Measurements from ENCODE around the gene VWC2L. TPM values are rescaled to one million over a fixed set of nuclear protein-coding genes. Genes with fewer than 3 reads are reported as not detected.

Gene VWC2L
- total RNA-seq, 1 experiment from 2014 or later, result not detected

- Histone ChIP-seq H3K36me3 (replicated peaks; ENCODE audit: control insufficient read depth, insufficient read depth, low read length) (no peaks in the 10 kb centered on the region), H3K4me3 (ENCODE audit: insufficient read depth, low read depth, low read length) (no peak overlapping the region), H3K27me3 (ENCODE audit: control insufficient read depth, insufficient read depth, low read length) (no peaks in the 10 kb centered on the region; the same call in 1 of the 2 replicates)
- no peak for DNase-seq
Observed at GRCh38 chr2:214410128-214410775, 602 bp upstream of the VWC2L start.

GRCh38 chr2:214412679-214413078, 1.8 kb downstream of the VWC2L start:
- no peak overlapping the region for H3K4me3 ChIP-seq (ENCODE audit: insufficient read depth, low read depth, low read length)
- no peaks in the 10 kb centered on the region; the same call in 1 of the 2 replicates for H3K27me3 ChIP-seq (ENCODE audit: control insufficient read depth, insufficient read depth, low read length)
- no peak for DNase-seq
- no peaks in the 10 kb centered on the region for H3K36me3 ChIP-seq (replicated peaks; ENCODE audit: control insufficient read depth, insufficient read depth, low read length)

GRCh38 chr2:214436470-214436869, 25.6 kb downstream of the VWC2L start:
- Histone ChIP-seq H3K36me3 (replicated peaks; ENCODE audit: control insufficient read depth, insufficient read depth, low read length) (no peaks in the 10 kb centered on the region), H3K4me3 (ENCODE audit: insufficient read depth, low read depth, low read length) (no peak overlapping the region), H3K27me3 (ENCODE audit: control insufficient read depth, insufficient read depth, low read length) (no peaks in the 10 kb centered on the region)
- no peak for DNase-seq

GRCh38 chr2:214450118-214450894, 39.5 kb downstream of the VWC2L start:
- Histone ChIP-seq H3K27me3 (ENCODE audit: control insufficient read depth, insufficient read depth, low read length) (no peaks in the 10 kb centered on the region), H3K4me3 (ENCODE audit: insufficient read depth, low read depth, low read length) (no peak overlapping the region), H3K36me3 (replicated peaks; ENCODE audit: control insufficient read depth, insufficient read depth, low read length) (no peaks in the 10 kb centered on the region)
- DNase-seq, result peak; percentile 2

- no peak for DNase-seq
- Histone ChIP-seq H3K27me3 (ENCODE audit: control insufficient read depth, insufficient read depth, low read length) (no peaks in the 10 kb centered on the region), H3K36me3 (replicated peaks; ENCODE audit: control insufficient read depth, insufficient read depth, low read length) (no peaks in the 10 kb centered on the region), H3K4me3 (ENCODE audit: insufficient read depth, low read depth, low read length) (no peak overlapping the region)
Observed at GRCh38 chr2:214451516-214452275, 40.8 kb downstream of the VWC2L start.

- Histone ChIP-seq H3K36me3 (replicated peaks; ENCODE audit: control insufficient read depth, insufficient read depth, low read length) (no peaks in the 10 kb centered on the region), H3K27me3 (ENCODE audit: control insufficient read depth, insufficient read depth, low read length) (no peaks in the 10 kb centered on the region), H3K4me3 (ENCODE audit: insufficient read depth, low read depth, low read length) (no peak overlapping the region)
- DNase-seq, result no peak
Observed at GRCh38 chr2:214465363-214466146, 54.7 kb downstream of the VWC2L start.

- Histone ChIP-seq H3K27me3 (ENCODE audit: control insufficient read depth, insufficient read depth, low read length) (no peaks in the 10 kb centered on the region), H3K4me3 (ENCODE audit: insufficient read depth, low read depth, low read length) (no peak overlapping the region), H3K36me3 (replicated peaks; ENCODE audit: control insufficient read depth, insufficient read depth, low read length) (no peaks in the 10 kb centered on the region)
- DNase-seq, result no peak
Observed at GRCh38 chr2:214469728-214470127, 58.9 kb downstream of the VWC2L start.

GRCh38 chr2:214471382-214471781, 60.5 kb downstream of the VWC2L start:
- H3K4me3 ChIP-seq (ENCODE audit: insufficient read depth, low read depth, low read length), result no peak overlapping the region
- H3K36me3 ChIP-seq (replicated peaks; ENCODE audit: control insufficient read depth, insufficient read depth, low read length), result no peaks in the 10 kb centered on the region
- no peaks in the 10 kb centered on the region for H3K27me3 ChIP-seq (ENCODE audit: control insufficient read depth, insufficient read depth, low read length)
- no peak for DNase-seq

- DNase-seq, result no peak
Observed at GRCh38 chr2:214471990-214472389, 61.1 kb downstream of the VWC2L start.

GRCh38 chr2:214477305-214477704, 66.5 kb downstream of the VWC2L start:
- Histone ChIP-seq H3K36me3 (replicated peaks; ENCODE audit: control insufficient read depth, insufficient read depth, low read length) (no peaks in the 10 kb centered on the region), H3K4me3 (ENCODE audit: insufficient read depth, low read depth, low read length) (no peak overlapping the region), H3K27me3 (ENCODE audit: control insufficient read depth, insufficient read depth, low read length) (no peaks in the 10 kb centered on the region)
- DNase-seq, result no peak

More at GRCh38 chr2:214471990-214472389, 61.1 kb downstream of the VWC2L start:
- Histone ChIP-seq H3K36me3 (replicated peaks; ENCODE audit: control insufficient read depth, insufficient read depth, low read length) (no peaks in the 10 kb centered on the region), H3K4me3 (ENCODE audit: insufficient read depth, low read depth, low read length) (no peak overlapping the region), H3K27me3 (ENCODE audit: control insufficient read depth, insufficient read depth, low read length) (no peaks in the 10 kb centered on the region)

- no peak for DNase-seq
- Histone ChIP-seq H3K27me3 (ENCODE audit: control insufficient read depth, insufficient read depth, low read length) (no peaks in the 10 kb centered on the region), H3K36me3 (replicated peaks; ENCODE audit: control insufficient read depth, insufficient read depth, low read length) (no peaks in the 10 kb centered on the region), H3K4me3 (ENCODE audit: insufficient read depth, low read depth, low read length) (no peak overlapping the region)
Observed at GRCh38 chr2:214481204-214481603, 70.3 kb downstream of the VWC2L start.

GRCh38 chr2:214482728-214483127, 71.9 kb downstream of the VWC2L start:
- H3K4me3 ChIP-seq (ENCODE audit: insufficient read depth, low read depth, low read length), result no peak overlapping the region
- no peaks in the 10 kb centered on the region for H3K27me3 ChIP-seq (ENCODE audit: control insufficient read depth, insufficient read depth, low read length)
- no peak for DNase-seq
- no peaks in the 10 kb centered on the region for H3K36me3 ChIP-seq (replicated peaks; ENCODE audit: control insufficient read depth, insufficient read depth, low read length)

GRCh38 chr2:214484239-214484638, 73.4 kb downstream of the VWC2L start:
- DNase-seq, result no peak
- H3K36me3 ChIP-seq (replicated peaks; ENCODE audit: control insufficient read depth, insufficient read depth, low read length), result no peaks in the 10 kb centered on the region
- H3K4me3 ChIP-seq (ENCODE audit: insufficient read depth, low read depth, low read length), result no peak overlapping the region
- H3K27me3 ChIP-seq (ENCODE audit: control insufficient read depth, insufficient read depth, low read length), result no peaks in the 10 kb centered on the region

GRCh38 chr2:214484701-214485100, 73.8 kb downstream of the VWC2L start:
- H3K36me3 ChIP-seq (replicated peaks; ENCODE audit: control insufficient read depth, insufficient read depth, low read length), result no peaks in the 10 kb centered on the region
- no peak for DNase-seq
- H3K27me3 ChIP-seq (ENCODE audit: control insufficient read depth, insufficient read depth, low read length), result no peaks in the 10 kb centered on the region
- no peak overlapping the region for H3K4me3 ChIP-seq (ENCODE audit: insufficient read depth, low read depth, low read length)
